Vein endothelial cell (primary cell): ENCODE data around the gene LRP10. TPM values are rescaled to one million over a fixed set of nuclear protein-coding genes. Genes with fewer than 3 reads are reported as not detected.

Experiments used
- small RNA-seq: library from RNA; depleted of rRNA; stranded (forward); fragments of <200 nt; gene quantifications from one replicate; pipeline ENCODE3, GENCODE V24; 2012
- total RNA-seq: library from RNA; depleted of rRNA; stranded (reverse); fragments of >200 nt; gene quantifications from 2 replicates; pipeline ENCODE4 v1.2.3, GENCODE V29; 2012

Gene LRP10, protein sequence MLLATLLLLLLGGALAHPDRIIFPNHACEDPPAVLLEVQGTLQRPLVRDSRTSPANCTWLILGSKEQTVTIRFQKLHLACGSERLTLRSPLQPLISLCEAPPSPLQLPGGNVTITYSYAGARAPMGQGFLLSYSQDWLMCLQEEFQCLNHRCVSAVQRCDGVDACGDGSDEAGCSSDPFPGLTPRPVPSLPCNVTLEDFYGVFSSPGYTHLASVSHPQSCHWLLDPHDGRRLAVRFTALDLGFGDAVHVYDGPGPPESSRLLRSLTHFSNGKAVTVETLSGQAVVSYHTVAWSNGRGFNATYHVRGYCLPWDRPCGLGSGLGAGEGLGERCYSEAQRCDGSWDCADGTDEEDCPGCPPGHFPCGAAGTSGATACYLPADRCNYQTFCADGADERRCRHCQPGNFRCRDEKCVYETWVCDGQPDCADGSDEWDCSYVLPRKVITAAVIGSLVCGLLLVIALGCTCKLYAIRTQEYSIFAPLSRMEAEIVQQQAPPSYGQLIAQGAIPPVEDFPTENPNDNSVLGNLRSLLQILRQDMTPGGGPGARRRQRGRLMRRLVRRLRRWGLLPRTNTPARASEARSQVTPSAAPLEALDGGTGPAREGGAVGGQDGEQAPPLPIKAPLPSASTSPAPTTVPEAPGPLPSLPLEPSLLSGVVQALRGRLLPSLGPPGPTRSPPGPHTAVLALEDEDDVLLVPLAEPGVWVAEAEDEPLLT
- total RNA-seq = 116 and 127 TPM in 2 replicates

DNA sequence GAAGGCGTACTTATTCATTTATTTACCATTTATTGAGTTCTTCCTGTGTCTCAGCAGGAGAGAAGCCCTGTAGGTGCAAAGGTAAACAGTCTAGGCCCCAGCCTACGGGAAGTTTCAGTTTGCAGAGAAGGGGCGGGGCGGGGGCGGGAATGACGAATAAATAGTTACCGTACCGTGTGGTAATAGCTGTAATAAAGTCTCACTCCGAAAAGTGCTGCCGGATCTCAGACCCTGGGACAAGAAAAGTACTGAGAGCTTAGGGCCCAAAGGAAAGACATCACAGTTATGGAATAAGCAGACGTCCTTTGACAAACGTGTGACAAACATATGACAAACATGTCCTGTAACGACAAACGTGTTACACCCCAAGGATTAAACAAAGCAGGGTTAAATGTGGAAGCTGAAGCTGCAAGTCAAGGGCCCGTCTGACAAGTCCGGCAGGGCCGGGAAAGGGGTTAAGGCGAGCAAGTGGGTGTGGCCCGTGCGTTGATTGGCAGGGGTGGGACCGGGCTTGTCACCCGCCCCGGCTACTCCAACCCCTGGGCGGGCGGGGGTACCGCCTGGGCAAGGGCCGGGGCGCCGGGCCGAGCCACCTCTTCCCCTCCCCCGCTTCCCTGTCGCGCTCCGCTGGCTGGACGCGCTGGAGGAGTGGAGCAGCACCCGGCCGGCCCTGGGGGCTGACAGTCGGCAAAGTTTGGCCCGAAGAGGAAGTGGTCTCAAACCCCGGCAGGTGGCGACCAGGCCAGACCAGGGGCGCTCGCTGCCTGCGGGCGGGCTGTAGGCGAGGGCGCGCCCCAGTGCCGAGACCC is at the start of gene LRP10:
LRP10 (plus strand) TSS at position 517 of the 809 bp plus-strand sequence. CDS start 564 bp downstream, outside the sequence.

DNA sequence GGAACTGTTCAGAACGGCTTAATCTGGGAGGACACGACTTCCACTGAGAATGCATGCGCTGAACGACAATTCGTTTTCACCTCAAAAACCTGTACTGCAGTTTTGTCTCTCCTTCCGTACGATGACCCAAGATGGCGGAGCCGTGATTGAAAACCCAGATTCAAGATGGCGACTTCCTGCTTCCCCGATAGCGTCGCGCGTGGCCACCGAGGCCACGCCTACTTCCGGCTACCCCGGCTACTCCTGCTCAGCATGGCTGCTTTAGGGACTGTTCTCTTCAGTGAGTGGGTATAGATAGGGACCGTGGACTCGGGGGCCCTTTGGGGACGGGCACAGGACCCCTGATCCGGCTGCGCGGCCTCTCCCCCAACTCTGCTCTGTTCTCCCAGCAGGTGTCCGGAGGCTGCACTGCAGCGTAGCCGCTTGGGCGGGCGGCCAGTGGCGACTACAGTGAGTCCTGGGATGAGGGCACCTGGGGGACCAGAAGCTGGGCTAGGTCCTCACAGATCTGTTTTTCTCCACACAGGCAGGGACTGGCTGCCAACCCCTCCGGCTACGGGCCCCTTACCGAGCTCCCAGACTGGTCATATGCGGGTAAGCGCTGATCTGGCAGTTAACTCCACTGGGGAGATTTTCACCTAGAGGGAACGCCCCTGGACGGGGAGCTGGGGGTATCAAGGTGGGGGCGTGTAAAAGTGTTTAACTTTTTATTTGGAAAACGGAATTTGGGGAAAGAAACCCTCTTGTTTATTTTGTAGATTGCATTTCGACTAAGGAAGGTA is 41.7 kb upstream of the LRP10 start, which contains the start of gene MRPL52:
MRPL52 (plus strand) TSS at position 227 of the 782 bp plus-strand sequence; CDS start at position 253, 26 bp downstream.

DNA sequence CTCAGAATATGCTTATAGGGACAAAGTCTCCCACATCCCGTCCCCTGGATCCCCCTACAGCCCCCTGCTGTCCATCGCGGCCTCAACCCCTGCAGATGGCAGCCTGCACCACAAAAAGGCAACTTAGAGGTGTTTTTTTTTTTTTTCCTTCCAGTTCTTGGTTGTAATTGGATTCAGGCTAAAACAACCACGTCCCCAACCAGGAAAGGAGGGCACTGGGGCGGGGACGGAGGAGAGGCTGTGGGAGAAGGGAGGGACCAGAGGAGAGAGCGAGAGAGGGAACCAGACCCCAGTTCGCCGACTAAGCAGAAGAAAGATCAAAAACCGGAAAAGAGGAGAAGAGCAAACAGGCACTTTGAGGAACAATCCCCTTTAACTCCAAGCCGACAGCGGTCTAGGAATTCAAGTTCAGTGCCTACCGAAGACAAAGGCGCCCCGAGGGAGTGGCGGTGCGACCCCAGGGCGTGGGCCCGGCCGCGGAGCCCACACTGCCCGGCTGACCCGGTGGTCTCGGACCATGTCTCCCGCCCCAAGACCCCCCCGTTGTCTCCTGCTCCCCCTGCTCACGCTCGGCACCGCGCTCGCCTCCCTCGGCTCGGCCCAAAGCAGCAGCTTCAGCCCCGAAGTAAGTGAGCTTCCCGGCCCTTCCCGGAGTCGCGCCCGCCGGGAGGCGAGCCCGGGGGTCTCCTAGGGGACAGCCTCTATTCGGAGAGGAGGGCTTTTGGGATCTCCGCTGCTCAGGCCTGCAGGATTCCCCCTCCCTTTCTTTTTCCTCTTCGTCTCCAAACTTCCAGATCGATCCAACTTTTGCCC is 35.0 kb upstream of the LRP10 start, which contains the start of gene MMP14:
MMP14 (plus strand) TSS at position 285 of the 813 bp plus-strand sequence; CDS start at position 518, 233 bp downstream.

DNA sequence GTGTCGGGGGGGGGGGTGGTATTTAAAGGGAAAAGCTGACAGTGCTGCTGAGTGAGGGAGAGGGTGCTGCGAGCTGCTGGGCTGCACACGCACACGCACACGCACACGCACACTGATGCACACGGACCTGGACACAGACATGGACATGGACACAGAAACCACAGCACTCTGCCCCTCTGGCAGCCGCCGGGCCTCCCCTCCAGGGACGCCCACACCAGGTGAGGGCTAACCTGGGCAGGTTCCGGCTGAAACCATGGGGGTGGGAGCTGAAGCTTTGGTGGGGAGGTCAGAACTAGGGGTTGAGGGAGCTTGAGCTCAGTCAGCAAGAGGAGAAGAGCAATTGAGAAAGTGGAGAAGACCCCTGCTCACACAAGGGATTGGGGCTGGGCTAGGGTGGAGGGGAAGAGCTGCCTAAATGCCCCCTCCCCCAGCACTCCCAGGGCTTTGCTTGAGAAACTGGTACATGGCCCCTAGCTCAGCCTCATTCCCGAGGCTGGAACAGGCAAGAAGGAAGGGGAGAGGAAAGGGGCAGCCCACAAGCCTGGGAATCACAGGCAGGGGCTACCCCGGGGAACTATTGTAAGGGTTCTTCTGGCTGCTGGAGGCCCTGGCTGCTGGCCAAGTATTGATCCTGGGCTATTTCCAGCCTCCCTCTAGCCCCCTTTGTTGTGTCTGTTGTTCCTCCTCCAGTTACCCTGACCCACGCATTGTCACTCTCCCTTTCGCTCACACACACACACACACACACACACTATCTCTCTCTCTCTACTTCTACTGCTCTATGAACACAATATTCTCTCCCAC is 11.8 kb downstream of the LRP10 start, which contains the start of gene REM2:
REM2 (plus strand) TSS at position 50 of the 804 bp plus-strand sequence; CDS start at position 116, 66 bp downstream.

DNA sequence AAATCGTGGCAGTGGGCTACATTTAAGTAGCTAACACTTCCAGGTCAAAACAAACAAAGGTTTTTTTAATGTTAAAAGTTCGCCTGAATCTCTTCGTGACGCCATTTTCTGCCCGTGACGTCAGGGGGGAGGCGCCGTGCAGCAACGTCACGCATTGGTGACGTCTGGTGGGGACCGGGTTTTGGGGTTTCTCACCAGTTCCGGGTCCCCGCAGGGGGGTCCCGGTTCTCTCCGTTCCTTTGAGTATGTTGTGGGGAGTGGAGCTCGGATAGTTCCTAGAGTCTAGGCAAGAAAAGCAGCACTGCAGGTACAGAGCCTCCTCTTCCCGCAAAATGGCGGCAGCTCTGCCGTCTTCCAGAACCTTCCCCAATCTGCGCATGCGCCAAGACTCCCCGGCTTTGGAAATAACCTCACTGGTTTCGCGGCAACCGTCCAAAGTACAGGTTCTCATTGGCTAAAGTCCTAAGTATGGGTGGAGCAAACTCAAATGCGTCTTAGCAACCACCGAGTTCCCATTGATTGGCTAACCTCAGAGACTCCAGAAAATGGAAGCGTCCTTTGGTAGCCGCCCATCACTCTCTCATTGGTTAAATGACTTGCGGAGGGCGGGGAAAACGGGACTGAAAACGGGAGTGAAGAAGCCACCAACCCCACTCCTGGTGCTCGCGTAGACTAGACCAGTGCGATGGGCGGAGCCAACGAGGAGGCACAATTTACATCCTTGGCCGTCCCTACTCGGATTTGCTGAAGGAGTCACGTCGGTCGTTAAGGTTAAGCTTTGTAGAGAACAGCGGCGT is 47.5 kb downstream of the LRP10 start, which contains the start of gene RBM23:
RBM23 (minus strand) TSS at position 346 of the 797 bp plus-strand sequence.

DNA sequence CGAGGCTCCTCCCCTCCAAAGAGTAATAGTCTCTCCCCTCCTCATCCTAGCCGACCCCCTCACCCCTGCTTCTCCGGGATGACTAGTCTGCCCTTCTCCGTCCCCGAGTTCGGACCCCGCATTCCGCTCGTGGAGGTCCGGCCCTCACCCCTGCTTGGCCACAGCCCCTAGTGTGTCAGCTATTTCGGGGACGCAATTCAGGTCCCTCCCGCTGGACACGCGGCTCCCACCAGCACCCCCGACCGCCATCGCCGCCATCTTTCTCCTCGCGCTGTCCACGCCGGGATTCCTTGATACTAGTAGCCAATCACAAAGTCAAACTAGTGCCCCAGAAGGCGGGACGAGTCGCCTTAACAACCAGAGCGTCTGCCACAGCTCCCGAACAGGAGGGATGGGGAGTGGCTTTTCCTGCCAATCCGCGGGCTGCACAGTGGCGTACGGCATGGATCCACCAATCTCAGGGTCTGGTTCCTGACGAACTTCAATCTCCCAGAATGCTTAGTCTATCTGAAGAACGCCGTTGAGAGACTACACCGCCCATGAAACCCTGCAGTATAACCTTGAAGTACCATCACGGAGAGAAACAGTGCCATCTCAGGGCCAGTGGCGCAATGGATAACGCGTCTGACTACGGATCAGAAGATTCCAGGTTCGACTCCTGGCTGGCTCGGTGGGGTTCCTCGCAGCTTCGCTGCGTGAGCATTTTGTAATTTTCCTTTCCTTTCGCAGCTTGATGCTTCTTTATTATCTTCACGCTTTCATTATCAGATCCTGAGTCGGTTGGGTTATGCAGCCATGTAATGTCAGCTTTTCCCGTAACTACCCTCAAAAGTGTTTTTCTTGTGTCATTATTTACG is 57.8 kb downstream of the LRP10 start, which contains the start of gene PRMT5:
PRMT5 (minus strand) TSS at position 273 of the 857 bp plus-strand sequence; CDS start at position 258, 15 bp downstream.

Small RNA genes lying within 50 kb of the gene (small RNA-seq; reads per million reads assigned to genes)
- not detected for gene RF00019

Other genes starting within 250 kb of the LRP10 start
- not detected in 2 replicates for gene OR6J1, start 227.4 kb upstream of the LRP10 start, total RNA-seq
- gene OXA1L, start 105.1 kb upstream of the LRP10 start, total RNA-seq = 84.1 and 96.4 TPM in 2 replicates
- 6.9 and 11.4 TPM in 2 replicates for gene SLC7A7, start 56.3 kb upstream of the LRP10 start, total RNA-seq
- gene MRPL52, start 41.9 kb upstream of the LRP10 start, total RNA-seq = 40.8 and 120 TPM in 2 replicates
- 268 and 400 TPM in 2 replicates for gene MMP14, start 35.2 kb upstream of the LRP10 start, total RNA-seq
- not detected in 2 replicates for gene REM2, start 11.5 kb downstream of the LRP10 start, total RNA-seq
- 61.1 and 90.1 TPM in 2 replicates for gene RBM23, start 47.4 kb downstream of the LRP10 start, total RNA-seq
- 59.2 and 61.7 TPM in 2 replicates for gene PRMT5, start 57.6 kb downstream of the LRP10 start, total RNA-seq
- 46.7 and 60.8 TPM in 2 replicates for gene HAUS4, start 85.3 kb downstream of the LRP10 start, total RNA-seq
- 54.9 and 71.9 TPM in 2 replicates for gene AJUBA, start 110.8 kb downstream of the LRP10 start, total RNA-seq
- 5.8 and 6.2 TPM in 2 replicates for gene C14orf93, start 138.4 kb downstream of the LRP10 start, total RNA-seq
- gene PSMB5, start 163.2 kb downstream of the LRP10 start, total RNA-seq = 184 and 233 TPM in 2 replicates
- gene PSMB11, start 170.5 kb downstream of the LRP10 start, total RNA-seq = not detected in 2 replicates
- 10.8 and 18.9 TPM in 2 replicates for gene CDH24, start 185.8 kb downstream of the LRP10 start, total RNA-seq
- 97.0 and 102 TPM in 2 replicates for gene ACIN1, start 223.4 kb downstream of the LRP10 start, total RNA-seq
- gene C14orf119, start 223.8 kb downstream of the LRP10 start, total RNA-seq = 37.7 and 45.7 TPM in 2 replicates
- not detected in 2 replicates for gene CIROP, start 233.2 kb downstream of the LRP10 start, total RNA-seq
- gene CEBPE, start 247.5 kb downstream of the LRP10 start, total RNA-seq = not detected in 2 replicates